Chondrocyte (in vitro differentiated cells): Measurements from ENCODE around the gene COG2. TPM values are rescaled to one million over a fixed set of nuclear protein-coding genes. Genes with fewer than 3 reads are reported as not detected.

Source experiments
- DNase-seq: peaks from one replicate; pipeline ENCODE4 v3.0.0; 2021; ENCODE audit warnings: mixed read lengths, low spot score
- H3K27ac Mint-ChIP-seq: one replicate; pipeline ENCODE4 v1.8.0; 2021; ENCODE audit warnings: mild to moderate bottlenecking, moderate library complexity, mixed read lengths; ENCODE audit not compliant: unreplicated experiment
- H3K27me3 Mint-ChIP-seq: 2 replicates; pipeline ENCODE4 v1.8.0; 2021; ENCODE audit warnings: low read depth, mixed read lengths
- H3K36me3 Mint-ChIP-seq: 2 replicates; pipeline ENCODE4 v1.8.0; 2021; ENCODE audit warnings: low read depth, mixed read lengths
- H3K4me1 Mint-ChIP-seq: 2 replicates; pipeline ENCODE4 v1.8.0; 2021; ENCODE audit warnings: low read depth, mild to moderate bottlenecking, mixed read lengths
- H3K4me3 Mint-ChIP-seq: one replicate; pipeline ENCODE4 v1.8.0; 2021; ENCODE audit warnings: mild to moderate bottlenecking, moderate library complexity, mixed read lengths; ENCODE audit not compliant: unreplicated experiment
- H3K9me3 Mint-ChIP-seq: 2 replicates; pipeline ENCODE4 v1.8.0; 2021; ENCODE audit warnings: low read depth, mixed read lengths
- CTCF ChIP-seq: fragments of 200-600 bp; sonication (generic); IDR thresholded peaks from 2 replicates; pipeline ENCODE4 v1.5.0; 2021; ENCODE audit warnings: antibody characterized with exemption, mild to moderate bottlenecking, moderate library complexity
- long read RNA-seq: library from polyadenylated mRNA; stranded (forward); transcript quantifications from one replicate; pipeline ENCODE4 v2.0.0, GENCODE V29; 2021
- total RNA-seq: library from RNA; stranded (reverse); gene quantifications from 3 replicates; pipeline ENCODE4 v1.2.1, GENCODE V29; 2021

Gene COG2
- total RNA-seq = 24.1 to 28.6 TPM (median 26.8 TPM) in 3 replicates
- long read RNA-seq, transcript COG2-202 (18 exons, 2,921 nt) = major isoform, 50 of 75 reads
- long read RNA-seq, partial matches to known transcripts = 18 of 75 reads
- long read RNA-seq, other reads (novel, unspliced or antisense) = 4 of 75 reads

- Mint-ChIP-seq H3K36me3 (peaks cover 3% of the 10 kb centered on the region), H3K9me3 (no peaks in the 10 kb centered on the region), H3K27ac (peak within 1 kb of the TSS; percentile 97), H3K27me3 (peaks cover 22% of the 10 kb centered on the region), H3K4me3 (peak within 1 kb of the TSS; percentile 94), H3K4me1 (peaks cover 32% of the 10 kb centered on the region)
- TF ChIP-seq CTCF = peak; percentile 100
- DNase-seq = peak; percentile 97
These were observed at the start of gene COG2 for GRCh38 chr1:230642263-230642959. TSS of gene COG2 (plus strand) at chr1:230642481. CDS start at chr1:230642607, 126 bp downstream.

GRCh38 chr1:230592848-230593414 is 49.4 kb upstream of the COG2 start:
- no peaks in the 10 kb centered on the region for H3K4me1 Mint-ChIP-seq
- H3K36me3 Mint-ChIP-seq = no peaks in the 10 kb centered on the region
- DNase-seq = no peak
- H3K27ac Mint-ChIP-seq = no peak overlapping the region
- no peak for TF ChIP-seq CTCF
- H3K4me3 Mint-ChIP-seq = no peak overlapping the region
- peaks cover 47% of the 10 kb centered on the region for H3K27me3 Mint-ChIP-seq
- peaks cover 5% of the 10 kb centered on the region for H3K9me3 Mint-ChIP-seq

GRCh38 chr1:230594214-230594773 is 48.0 kb upstream of the COG2 start:
- peaks cover 45% of the 10 kb centered on the region for H3K27me3 Mint-ChIP-seq
- H3K9me3 Mint-ChIP-seq = peaks cover 9% of the 10 kb centered on the region
- H3K27ac Mint-ChIP-seq = no peak overlapping the region
- H3K36me3 Mint-ChIP-seq = no peaks in the 10 kb centered on the region
- DNase-seq = no peak
- H3K4me3 Mint-ChIP-seq = no peak overlapping the region
- H3K4me1 Mint-ChIP-seq = no peaks in the 10 kb centered on the region
- TF ChIP-seq CTCF = no peak

- no peak for TF ChIP-seq CTCF
- Mint-ChIP-seq H3K9me3 (peaks cover 9% of the 10 kb centered on the region), H3K27me3 (peaks cover 38% of the 10 kb centered on the region), H3K4me1 (no peaks in the 10 kb centered on the region), H3K36me3 (no peaks in the 10 kb centered on the region), H3K27ac (no peak overlapping the region), H3K4me3 (no peak overlapping the region)
- no peak for DNase-seq
These were observed 47.1 kb upstream of the COG2 start for GRCh38 chr1:230595181-230595580.

- H3K36me3 Mint-ChIP-seq = no peaks in the 10 kb centered on the region
- no peak for TF ChIP-seq CTCF
- peaks cover 9% of the 10 kb centered on the region for H3K9me3 Mint-ChIP-seq
- peaks cover 35% of the 10 kb centered on the region for H3K27me3 Mint-ChIP-seq
- no peak overlapping the region for H3K27ac Mint-ChIP-seq
- no peaks in the 10 kb centered on the region for H3K4me1 Mint-ChIP-seq
- no peak overlapping the region for H3K4me3 Mint-ChIP-seq
- DNase-seq = no peak
These were observed 46.0 kb upstream of the COG2 start for GRCh38 chr1:230596306-230596705.
